HCT116 (cell line): ENCODE results near the gene CELF4. TPM values are rescaled to one million over a fixed set of nuclear protein-coding genes. Genes with fewer than 3 reads are reported as not detected.

Experiments
- ATAC-seq: fragments of 200-7000 bp; cut with Tn5 transposase; 2 replicates; pipeline ENCODE4 v1.9.1; 2020; ENCODE audit warnings: mild to moderate bottlenecking, moderate library complexity
- BruUV-seq: library from RNA; stranded (reverse); fragments of 400-500 nt; replicated peaks from 2 replicates; lab custom pipeline; 2021; lab: Mats Ljungman, UMichigan
- CTCF ChIA-PET: fragments of 300-600 bp; sonication (Branson Sonifier 250); formaldehyde crosslinking; loops from one replicate; lab custom pipeline; 2021; ENCODE audit warnings: antibody characterized with exemption; lab: Charles Lee
- POLR2A ChIA-PET: fragments of 300-600, 350-600 bp; sonication (Branson Sonifier 250); formaldehyde crosslinking; loops from one replicate; lab custom pipeline; 2021; ENCODE audit warnings: antibody characterized with exemption; lab: Charles Lee
- RAD21 ChIA-PET, 2 experiments: fragments of 300-600 bp; sonication (Branson Sonifier 250); formaldehyde crosslinking; loops; one replicate each; lab custom pipeline; 2023; ENCODE audit warnings: low total read pairs in 2 of 2; ENCODE audit not compliant: uncharacterized antibody in 2 of 2, unreplicated experiment in 2 of 2, low non-redundant PET in 1 of 2; lab: Charles Lee
- DNase-seq: peaks from one replicate; pipeline ENCODE4 v3.0.0-alpha.2; 2010; ENCODE audit warnings: low read depth, low spot score
- H2AFZ ChIP-seq: fragments of 200-600 bp; shearing (Covaris generic), sonication (generic); 2 replicates; pipeline ENCODE4 v1.6.1; 2017; ENCODE audit warnings: low read depth, mixed run types, mixed read lengths, antibody characterized with exemption, low read length; ENCODE audit not compliant: poor library complexity, severe bottlenecking
- H3K27ac ChIP-seq: 2 replicates; pipeline ENCODE4 v1.5.1; 2012; ENCODE audit warnings: low read depth, low read length
- H3K27me3 ChIP-seq: fragments of 200-600 bp; sonication (generic); 2 replicates; pipeline ENCODE4 v1.6.1; 2016; ENCODE audit warnings: mixed run types, low read length, mixed read lengths; ENCODE audit not compliant: insufficient read depth
- H3K36me3 ChIP-seq, 2 experiments: fragments of 200-500 bp in 1 of 2; fragments of 200-600 bp in 1 of 2; sonication (Bioruptor generic) in 1 of 2; sonication (generic) in 1 of 2; 2 replicates each; pipeline versions ENCODE4 v1.5.1 to v1.6.1; 2014 to 2016; ENCODE audit warnings: low read length in 2 of 2, inconsistent platforms in 1 of 2, mixed read lengths in 1 of 2, mixed run types in 1 of 2; ENCODE audit not compliant: insufficient read depth in 2 of 2, control insufficient read depth in 1 of 2
- H3K4me1 ChIP-seq, 2 experiments: fragments of 200-600 bp in 1 of 2; sonication (generic) in 1 of 2; 2 replicates each; pipeline versions ENCODE4 v1.5.1 to v1.6.1; 2012 to 2017; ENCODE audit warnings: low read length in 2 of 2, inconsistent platforms in 1 of 2, mild to moderate bottlenecking in 1 of 2, mixed read lengths in 1 of 2, mixed run types in 1 of 2, moderate library complexity in 1 of 2; ENCODE audit not compliant: insufficient read depth in 2 of 2, control insufficient read depth in 1 of 2
- H3K4me2 ChIP-seq: fragments of 200-600 bp; sonication (generic); 2 replicates; pipeline ENCODE4 v1.6.1; 2017; ENCODE audit warnings: mixed run types, low read length, mixed read lengths
- H3K4me3 ChIP-seq, 2 experiments: fragments of 200-600 bp in 1 of 2; sonication (generic) in 1 of 2; replicated peaks in 1 of 2; 2 replicates each; pipeline ENCODE4 v1.5.1; 2011 to 2016; ENCODE audit warnings: low read length in 2 of 2, control low read depth in 1 of 2, low read depth in 1 of 2, mild to moderate bottlenecking in 1 of 2, mixed read lengths in 1 of 2, mixed run types in 1 of 2
- H3K79me2 ChIP-seq: fragments of 200-600 bp; sonication (generic); 2 replicates; pipeline ENCODE4 v1.6.1; 2017; ENCODE audit warnings: mild to moderate bottlenecking, mixed run types, low read length, moderate library complexity, mixed read lengths; ENCODE audit not compliant: insufficient read depth
- H3K9ac ChIP-seq: fragments of 200-600 bp; sonication (generic); 2 replicates; pipeline ENCODE4 v1.6.1; 2016; ENCODE audit warnings: low read length, mixed read lengths
- H3K9me2 ChIP-seq: fragments of 200-600 bp; sonication (generic), shearing (Covaris generic); 2 replicates; pipeline ENCODE4 v1.6.1; 2017; ENCODE audit warnings: mixed run types, mild to moderate bottlenecking, moderate library complexity; ENCODE audit not compliant: insufficient read depth
- H3K9me3 ChIP-seq, 2 experiments: fragments of 200-500 bp in 1 of 2; fragments of 200-600 bp in 1 of 2; sonication (Bioruptor generic) in 1 of 2; sonication (generic) in 1 of 2; 2 replicates each; pipeline ENCODE4 v1.6.1; 2014 to 2017; ENCODE audit warnings: low read length in 2 of 2, mixed read lengths in 2 of 2, inconsistent platforms in 1 of 2, low read depth in 1 of 2, mild to moderate bottlenecking in 1 of 2, mixed run types in 1 of 2, moderate library complexity in 1 of 2; ENCODE audit not compliant: control insufficient read depth in 1 of 2, insufficient read depth in 1 of 2
- H4K20me1 ChIP-seq: fragments of 200-600 bp; sonication (generic), shearing (Covaris generic); 2 replicates; pipeline ENCODE4 v1.6.1; 2017; ENCODE audit warnings: mixed run types, mild to moderate bottlenecking, moderate library complexity; ENCODE audit not compliant: insufficient read depth
- EGR1 ChIP-seq: IDR thresholded peaks from 2 replicates; pipeline ENCODE4 v1.6.1; 2012; ENCODE audit warnings: low read depth
- EZH2 ChIP-seq: fragments of 200-600 bp; sonication (generic); IDR thresholded peaks from 2 replicates; pipeline ENCODE4 v1.6.1; 2017; ENCODE audit warnings: antibody characterized with exemption, mixed run types
- FOSL1 ChIP-seq: IDR thresholded peaks from 2 replicates; pipeline ENCODE4 v1.6.1; 2012; ENCODE audit warnings: low read depth
- POLR2A ChIP-seq: IDR thresholded peaks from 2 replicates; pipeline ENCODE4 v1.7.0; 2011; ENCODE audit warnings: borderline replicate concordance; ENCODE audit not compliant: insufficient read depth, insufficient read length; ENCODE audit errors: extremely low read depth
- POLR2AphosphoS5 ChIP-seq: IDR thresholded peaks from 2 replicates; pipeline ENCODE4 v1.6.1; 2011; ENCODE audit warnings: mild to moderate bottlenecking, low read depth, low read length, moderate library complexity
- YY1 ChIP-seq: IDR thresholded peaks from 2 replicates; pipeline ENCODE4 v1.6.1; 2011; ENCODE audit warnings: low read length, low read depth, moderate library complexity, mild to moderate bottlenecking; ENCODE audit not compliant: insufficient replicate concordance; ENCODE audit errors: extremely low read depth
- intact Hi-C: fragments of 100-400 bp; cut with micrococcal nuclease; formaldehyde crosslinking; loops from 2 replicates; pipeline ENCODE4 v1.10.0; 2022
- total RNA-seq: library from RNA; stranded (reverse); gene quantifications from one replicate; pipeline ENCODE4 v1.2.1, GENCODE V29; 2021; ENCODE audit not compliant: unreplicated experiment
- TF ChIP-seq, protein P1 (sequence below), 3 experiments: fragments of 200-600 bp in 1 of 3; sonication (generic) in 1 of 3; IDR thresholded peaks in 2 of 3; conservative IDR thresholded peaks in 1 of 3; 2 replicates each; pipeline ENCODE4 v1.5.1; 2012 to 2017; ENCODE audit warnings: low read depth in 2 of 3, low read length in 2 of 3, antibody characterized with exemption in 1 of 3, borderline replicate concordance in 1 of 3, control low read depth in 1 of 3, mild to moderate bottlenecking in 1 of 3, mixed read lengths in 1 of 3, mixed run types in 1 of 3, moderate library complexity in 1 of 3; ENCODE audit not compliant: insufficient read depth in 1 of 3
- TF ChIP-seq, protein P2 (sequence below): IDR thresholded peaks from 2 replicates; pipeline ENCODE4 v1.6.1; 2012; ENCODE audit warnings: low read depth

The CELF4 gene
- total RNA-seq, 1 experiment from 2014 or later = not detected

DNA sequence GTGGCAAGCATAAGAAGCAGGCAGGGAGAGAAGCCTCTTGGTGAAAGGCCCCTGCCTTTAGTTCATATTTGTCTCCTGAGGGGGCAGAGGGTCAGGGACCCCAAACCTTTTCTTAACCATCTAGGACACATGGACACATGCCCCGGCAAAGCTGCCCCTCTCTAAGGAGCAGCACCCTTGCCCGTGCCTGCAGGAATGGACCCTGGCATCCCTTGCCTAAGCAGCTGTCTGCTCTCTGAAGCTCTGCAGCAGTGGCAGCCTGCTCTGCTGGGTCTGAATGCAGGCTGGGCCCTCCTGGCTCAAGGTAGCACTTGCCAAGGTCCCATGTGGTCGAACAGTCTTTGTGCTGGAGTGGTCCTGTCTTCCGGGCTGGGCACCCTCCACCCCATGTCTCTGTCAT lies 174.4 kb downstream of the CELF4 start:
- RAD21 ChIA-PET = no interaction called here
- DNase-seq = no peak

More for the DNA sequence above, 174.4 kb downstream of the CELF4 start:
- H3K4me2 ChIP-seq = no peak overlapping the region
- no peak overlapping the region for H2AFZ ChIP-seq
- TF ChIP-seq POLR2A (no peak), EGR1 (no peak), POLR2AphosphoS5 (no peak), FOSL1 (no peak), YY1 (no peak), EZH2 (no peak)
- TF ChIP-seq, protein P1, sequence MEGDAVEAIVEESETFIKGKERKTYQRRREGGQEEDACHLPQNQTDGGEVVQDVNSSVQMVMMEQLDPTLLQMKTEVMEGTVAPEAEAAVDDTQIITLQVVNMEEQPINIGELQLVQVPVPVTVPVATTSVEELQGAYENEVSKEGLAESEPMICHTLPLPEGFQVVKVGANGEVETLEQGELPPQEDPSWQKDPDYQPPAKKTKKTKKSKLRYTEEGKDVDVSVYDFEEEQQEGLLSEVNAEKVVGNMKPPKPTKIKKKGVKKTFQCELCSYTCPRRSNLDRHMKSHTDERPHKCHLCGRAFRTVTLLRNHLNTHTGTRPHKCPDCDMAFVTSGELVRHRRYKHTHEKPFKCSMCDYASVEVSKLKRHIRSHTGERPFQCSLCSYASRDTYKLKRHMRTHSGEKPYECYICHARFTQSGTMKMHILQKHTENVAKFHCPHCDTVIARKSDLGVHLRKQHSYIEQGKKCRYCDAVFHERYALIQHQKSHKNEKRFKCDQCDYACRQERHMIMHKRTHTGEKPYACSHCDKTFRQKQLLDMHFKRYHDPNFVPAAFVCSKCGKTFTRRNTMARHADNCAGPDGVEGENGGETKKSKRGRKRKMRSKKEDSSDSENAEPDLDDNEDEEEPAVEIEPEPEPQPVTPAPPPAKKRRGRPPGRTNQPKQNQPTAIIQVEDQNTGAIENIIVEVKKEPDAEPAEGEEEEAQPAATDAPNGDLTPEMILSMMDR (IDR thresholded peaks at IDR 0.05 in 2 of 3, conservative IDR thresholded peaks at IDR 0.05 in 1 of 3; ENCODE audit: borderline replicate concordance in 1 of 3, insufficient read depth in 1 of 3, low read depth in 2 of 3, low read length in 2 of 3) = no peak
- TF ChIP-seq, protein P2, sequence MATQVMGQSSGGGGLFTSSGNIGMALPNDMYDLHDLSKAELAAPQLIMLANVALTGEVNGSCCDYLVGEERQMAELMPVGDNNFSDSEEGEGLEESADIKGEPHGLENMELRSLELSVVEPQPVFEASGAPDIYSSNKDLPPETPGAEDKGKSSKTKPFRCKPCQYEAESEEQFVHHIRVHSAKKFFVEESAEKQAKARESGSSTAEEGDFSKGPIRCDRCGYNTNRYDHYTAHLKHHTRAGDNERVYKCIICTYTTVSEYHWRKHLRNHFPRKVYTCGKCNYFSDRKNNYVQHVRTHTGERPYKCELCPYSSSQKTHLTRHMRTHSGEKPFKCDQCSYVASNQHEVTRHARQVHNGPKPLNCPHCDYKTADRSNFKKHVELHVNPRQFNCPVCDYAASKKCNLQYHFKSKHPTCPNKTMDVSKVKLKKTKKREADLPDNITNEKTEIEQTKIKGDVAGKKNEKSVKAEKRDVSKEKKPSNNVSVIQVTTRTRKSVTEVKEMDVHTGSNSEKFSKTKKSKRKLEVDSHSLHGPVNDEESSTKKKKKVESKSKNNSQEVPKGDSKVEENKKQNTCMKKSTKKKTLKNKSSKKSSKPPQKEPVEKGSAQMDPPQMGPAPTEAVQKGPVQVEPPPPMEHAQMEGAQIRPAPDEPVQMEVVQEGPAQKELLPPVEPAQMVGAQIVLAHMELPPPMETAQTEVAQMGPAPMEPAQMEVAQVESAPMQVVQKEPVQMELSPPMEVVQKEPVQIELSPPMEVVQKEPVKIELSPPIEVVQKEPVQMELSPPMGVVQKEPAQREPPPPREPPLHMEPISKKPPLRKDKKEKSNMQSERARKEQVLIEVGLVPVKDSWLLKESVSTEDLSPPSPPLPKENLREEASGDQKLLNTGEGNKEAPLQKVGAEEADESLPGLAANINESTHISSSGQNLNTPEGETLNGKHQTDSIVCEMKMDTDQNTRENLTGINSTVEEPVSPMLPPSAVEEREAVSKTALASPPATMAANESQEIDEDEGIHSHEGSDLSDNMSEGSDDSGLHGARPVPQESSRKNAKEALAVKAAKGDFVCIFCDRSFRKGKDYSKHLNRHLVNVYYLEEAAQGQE = no peak
- TF ChIP-seq, all 23 proteins: peak for 0
- H3K4me1 ChIP-seq = peaks cover 11 to 14% of the 10 kb centered on the region in 2 experiments; a peak in 3 of 4 replicates
- ATAC-seq = no peak
- intact Hi-C loops = no loop called here
- no peak overlapping the region for H3K9ac ChIP-seq
- H3K79me2 ChIP-seq = no peaks in the 10 kb centered on the region
- CTCF ChIA-PET = no interaction called here
- H3K4me3 ChIP-seq = no peak overlapping the region
- H3K9me3 ChIP-seq = no peaks in the 10 kb centered on the region
- BruUV-seq = no TSS peak
- H3K9me2 ChIP-seq = no peaks in the 10 kb centered on the region
- no peaks in the 10 kb centered on the region for H4K20me1 ChIP-seq
- no peak overlapping the region for H3K27ac ChIP-seq
- no peaks in the 10 kb centered on the region for H3K36me3 ChIP-seq
- H3K27me3 ChIP-seq = peaks cover 19% of the 10 kb centered on the region
- POLR2A ChIA-PET = no interaction called here
